ENCODE data around the gene TNFRSF21.

- TF ChIP-seq POLR2A (IDR thresholded peaks at IDR 0.05) (no peak), CTCF (IDR thresholded peaks at IDR 0.05) (peak in 1 of 6 experiments; percentile 10)
These were observed 109.0 kb downstream of the TNFRSF21 start for GRCh38 chr6:47200536-47201334.

Data from esophagus squamous epithelium (tissue), 4 donors.